GM23338 (cell line): Measurements from ENCODE around the gene XAB2. TPM values are rescaled to one million over a fixed set of nuclear protein-coding genes. Genes with fewer than 3 reads are reported as not detected.

Experiments used
- ATAC-seq: fragments of 200-7000 bp; cut with Tn5 transposase; 3 replicates; pipeline ENCODE4 v1.9.1; 2020
- DNase-seq: peaks from one replicate; pipeline ENCODE4 v3.0.0-alpha.2; 2015; ENCODE audit warnings: low spot score
- H2AFZ ChIP-seq: fragments of 200-600 bp; sonication (generic); 2 replicates; pipeline ENCODE4 v1.8.0; 2016; ENCODE audit warnings: antibody characterized with exemption, mild to moderate bottlenecking, moderate library complexity
- H3F3A ChIP-seq: fragments of 200-600 bp; sonication (generic); replicated peaks from 2 replicates; pipeline ENCODE4 v1.8.0; 2017; ENCODE audit warnings: antibody characterized with exemption, mixed run types, low read depth
- H3K27ac ChIP-seq: fragments of 200-600 bp; sonication (generic); 2 replicates; pipeline ENCODE4 v1.6.1; 2016; ENCODE audit warnings: low read depth
- H3K27me3 ChIP-seq: fragments of 200-600 bp; sonication (generic); 2 replicates; pipeline ENCODE4 v1.8.0; 2016; ENCODE audit warnings: mild to moderate bottlenecking, mixed run types, moderate library complexity; ENCODE audit not compliant: insufficient read depth
- H3K36me3 ChIP-seq: fragments of 200-600 bp; sonication (generic); 2 replicates; pipeline ENCODE4 v1.8.0; 2016; ENCODE audit warnings: mild to moderate bottlenecking; ENCODE audit not compliant: insufficient read depth
- H3K4me1 ChIP-seq: fragments of 200-600 bp; sonication (generic); 2 replicates; pipeline ENCODE4 v1.8.0; 2016; ENCODE audit warnings: mild to moderate bottlenecking, moderate library complexity; ENCODE audit not compliant: insufficient read depth
- H3K4me2 ChIP-seq: fragments of 200-600 bp; sonication (generic); 2 replicates; pipeline ENCODE4 v1.7.1; 2017; ENCODE audit warnings: mixed run types
- H3K4me3 ChIP-seq: fragments of 200-600 bp; sonication (generic); 2 replicates; pipeline ENCODE4 v1.6.1; 2016; ENCODE audit warnings: mixed run types
- H3K79me2 ChIP-seq: fragments of 200-600 bp; sonication (generic); replicated peaks from 2 replicates; pipeline ENCODE4 v1.8.0; 2017; ENCODE audit warnings: mild to moderate bottlenecking; ENCODE audit not compliant: insufficient read depth
- H3K9me2 ChIP-seq: fragments of 200-600 bp; sonication (generic); 2 replicates; pipeline ENCODE4 v1.8.0; 2017; ENCODE audit not compliant: insufficient read depth
- H4K20me1 ChIP-seq: fragments of 200-600 bp; sonication (generic); replicated peaks from 2 replicates; pipeline ENCODE4 v1.8.0; 2017; ENCODE audit warnings: mild to moderate bottlenecking; ENCODE audit not compliant: insufficient read depth
- H3K27ac Mint-ChIP-seq: 2 replicates; pipeline ENCODE4 v1.8.0; 2020; ENCODE audit warnings: inconsistent platforms, mild to moderate bottlenecking, moderate library complexity, mixed read lengths
- H3K27me3 Mint-ChIP-seq: 3 replicates; pipeline ENCODE4 v1.8.0; 2022; ENCODE audit warnings: low read depth, mild to moderate bottlenecking, moderate library complexity, mixed read lengths, inconsistent platforms; ENCODE audit not compliant: insufficient read depth, poor library complexity
- H3K36me3 Mint-ChIP-seq: 3 replicates; pipeline ENCODE4 v1.8.0; 2021; ENCODE audit warnings: low read depth, mild to moderate bottlenecking, inconsistent platforms, moderate library complexity, mixed read lengths
- H3K4me1 Mint-ChIP-seq: 3 replicates; pipeline ENCODE4 v1.8.0; 2020; ENCODE audit warnings: mild to moderate bottlenecking, inconsistent platforms, mixed read lengths
- H3K4me3 Mint-ChIP-seq: 3 replicates; pipeline ENCODE4 v1.8.0; 2021; ENCODE audit warnings: moderate library complexity, mild to moderate bottlenecking, inconsistent platforms, mixed read lengths
- H3K9me3 Mint-ChIP-seq: 3 replicates; pipeline ENCODE4 v1.8.0; 2020; ENCODE audit warnings: moderate library complexity, mild to moderate bottlenecking, inconsistent platforms, mixed read lengths
- CREB1 ChIP-seq: fragments of 250-450 bp; sonication (Bioruptor Pico); IDR thresholded peaks from 2 replicates; pipeline ENCODE4 v1.5.0; 2020; ENCODE audit warnings: low read depth, mild to moderate bottlenecking, moderate library complexity
- CTCF ChIP-seq, 2 experiments: fragments of 200-600 bp in 1 of 2; sonication (generic) in 1 of 2; conservative IDR thresholded peaks; 2 replicates each; pipeline versions ENCODE4 v1.5.1 to v1.6.1; 2016 to 2017; ENCODE audit warnings: antibody characterized with exemption in 2 of 2, low read depth in 2 of 2, mild to moderate bottlenecking in 2 of 2, moderate library complexity in 1 of 2
- EZH2 ChIP-seq: fragments of 200-600 bp; sonication (generic); IDR thresholded peaks from one replicate; pipeline ENCODE4 v1.8.0; 2017; ENCODE audit warnings: antibody characterized with exemption, mild to moderate bottlenecking, low read depth; ENCODE audit not compliant: unreplicated experiment
- EZH2phosphoT487 ChIP-seq: fragments of 200-600 bp; sonication (generic); IDR thresholded peaks from one replicate; pipeline ENCODE4 v1.8.1; 2018; ENCODE audit warnings: antibody characterized with exemption; ENCODE audit not compliant: unreplicated experiment
- POLR2AphosphoS5 ChIP-seq: IDR thresholded peaks from 2 replicates; pipeline ENCODE4 v1.6.1; 2016; ENCODE audit warnings: antibody characterized with exemption, low read depth
- REST ChIP-seq: IDR thresholded peaks from one replicate; pipeline ENCODE4 v1.6.1; 2018; ENCODE audit warnings: antibody characterized with exemption; ENCODE audit not compliant: unreplicated experiment
- STAT1 ChIP-seq: IDR thresholded peaks from one replicate; pipeline ENCODE4 v1.6.1; 2016; ENCODE audit warnings: antibody characterized with exemption; ENCODE audit not compliant: unreplicated experiment
- ZNF331 ChIP-seq: fragments of 250-450 bp; sonication (Bioruptor Pico); IDR thresholded peaks from 2 replicates; pipeline ENCODE4 v1.5.0; 2020; ENCODE audit warnings: low read depth, mild to moderate bottlenecking, moderate library complexity
- ZNF462 ChIP-seq: fragments of 250-450 bp; sonication (Bioruptor Pico); IDR thresholded peaks from 2 replicates; pipeline ENCODE4 v1.5.0; 2020; ENCODE audit warnings: mild to moderate bottlenecking, moderate library complexity
- polyA plus RNA-seq: library from polyadenylated mRNA; unstranded; fragments of >200 nt; fragmentation: Nextera tagmentation; extraction: Ambion mirVana; gene quantifications from 2 replicates; pipeline ENCODE4 v1.2.1, GENCODE V29; 2016
- total RNA-seq: library from RNA; depleted of rRNA; stranded (reverse); fragments of >200 nt; shearing (Covaris generic); gene quantifications from 2 replicates; pipeline ENCODE4 v1.2.3, GENCODE V29; 2014

The XAB2 gene
- total and polyA plus RNA-seq, 2 experiments from 2014 or later: 18.4 to 69.0 TPM

GRCh38 chr19:7670790-7671189, 41.4 kb upstream of the XAB2 start (continued):
- TF ChIP-seq REST (no peak), CTCF (conservative IDR thresholded peaks at IDR 0.05; ENCODE audit: low read depth in 2 of 2) (no peak), EZH2 (no peak)

GRCh38 chr19:7670150-7670783, 40.9 kb upstream of the XAB2 start:
- no peaks in the 10 kb centered on the region for H3K36me3 ChIP-seq
- Mint-ChIP-seq H3K27ac (no peak overlapping the region), H3K27me3 (peaks cover 37% of the 10 kb centered on the region), H3K9me3 (peaks cover 9% of the 10 kb centered on the region), H3K4me1 (peaks cover 8% of the 10 kb centered on the region; the same call in 2 of the 3 replicates), H3K36me3 (no peaks in the 10 kb centered on the region), H3K4me3 (peak overlapping the region; percentile 89)
- H3K4me1 ChIP-seq: no peaks in the 10 kb centered on the region; the same call in 1 of the 2 replicates
- peak overlapping the region; percentile 92 for H3K4me2 ChIP-seq
- no peaks in the 10 kb centered on the region for H3K79me2 ChIP-seq
- H4K20me1 ChIP-seq: no peaks in the 10 kb centered on the region
- H2AFZ ChIP-seq: peak overlapping the region; percentile 100
- H3F3A ChIP-seq: no peaks in the 10 kb centered on the region
- H3K27ac ChIP-seq: no peak overlapping the region
- peaks cover 46% of the 10 kb centered on the region for H3K27me3 ChIP-seq
- H3K4me3 ChIP-seq: peak overlapping the region; percentile 79
- ATAC-seq (peak; percentile 55), DNase-seq (peak; percentile 65)
- H3K9me2 ChIP-seq: no peaks in the 10 kb centered on the region
- TF ChIP-seq ZNF462 (CRISPR knock-in tag): no peak
- TF ChIP-seq REST: no peak
- TF ChIP-seq EZH2phosphoT487: no peak
- TF ChIP-seq POLR2AphosphoS5: no peak
- TF ChIP-seq CREB1 (CRISPR knock-in tag): no peak
- no peak for TF ChIP-seq ZNF331 (CRISPR knock-in tag)
- no peak for TF ChIP-seq STAT1
